HG03442 (cell line): ENCODE measurements around the gene CSTF3.
"Not testable (repeated sequence)": the region's sequence is repeated elsewhere in the genome, so short reads cannot be mapped to it uniquely, and the experiment has no call there.

Experiments
- ATAC-seq: cut with Tn5 transposase; IDR thresholded peaks from one replicate; pipeline ENCODE4 v1.9.1; 2021; ENCODE audit warnings: mild to moderate bottlenecking, moderate library complexity; ENCODE audit not compliant: unreplicated experiment

CSTF3 gene

GRCh38 chr11:33161120-33162005 lies at the start of gene CSTF3:
Gene CSTF3, minus strand, starts transcription at chr11:33161480. Its CDS starts 155 bp downstream, at chr11:33161325.
- ATAC-seq = peak; percentile 88

GRCh38 chr11:33208150-33208549 lies 46.9 kb upstream of the CSTF3 start:
- ATAC-seq = no peak

- no peak for ATAC-seq
Measured at GRCh38 chr11:33207408-33207985, 46.2 kb upstream of the CSTF3 start.

GRCh38 chr11:33197915-33198727 lies 36.8 kb upstream of the CSTF3 start:
- no peak for ATAC-seq

GRCh38 chr11:33195462-33196173 lies 34.3 kb upstream of the CSTF3 start:
- no peak for ATAC-seq

- ATAC-seq = no peak
Measured at GRCh38 chr11:33194455-33194854, 33.2 kb upstream of the CSTF3 start.

GRCh38 chr11:33191467-33191866 lies 30.2 kb upstream of the CSTF3 start:
- no peak for ATAC-seq

GRCh38 chr11:33187998-33188722 lies 26.9 kb upstream of the CSTF3 start:
- no peak for ATAC-seq

- ATAC-seq = no peak
Measured at GRCh38 chr11:33185756-33186155, 24.5 kb upstream of the CSTF3 start.

- ATAC-seq = no peak
Measured at GRCh38 chr11:33182246-33182878, 21.1 kb upstream of the CSTF3 start.

- no peak for ATAC-seq
Measured at GRCh38 chr11:33179348-33179803, 18.1 kb upstream of the CSTF3 start.

GRCh38 chr11:33178443-33179180 lies 17.3 kb upstream of the CSTF3 start:
- no peak for ATAC-seq

- no peak for ATAC-seq
Measured at GRCh38 chr11:33177676-33178336, 16.5 kb upstream of the CSTF3 start.

- ATAC-seq = not testable (repeated sequence)
Measured at GRCh38 chr11:33176760-33177159, 15.5 kb upstream of the CSTF3 start.

GRCh38 chr11:33172996-33173395 lies 11.7 kb upstream of the CSTF3 start:
- no peak for ATAC-seq

GRCh38 chr11:33172345-33172744 lies 11.1 kb upstream of the CSTF3 start:
- ATAC-seq = no peak

GRCh38 chr11:33171251-33171650 lies 10.0 kb upstream of the CSTF3 start:
- ATAC-seq = no peak

- no peak for ATAC-seq
Measured at GRCh38 chr11:33168709-33169200, 7.5 kb upstream of the CSTF3 start.
